Stimulated activated naive CD8-positive, alpha-beta T cell treated with anti-CD3 and anti-CD28 coated beads, Interleukin-15, Interleukin-2, amounts not matched to agents 100 ng/mL and 50 ng/mL, for 24 hours (primary cell): ENCODE data around the gene HSP90AB1.
A peak's percentile ranks its signal among the peaks of the same experiment; 100 is the strongest.

Experiments
- H3K27ac Mint-ChIP-seq: one replicate; pipeline ENCODE4 v1.8.0; 2021; ENCODE audit warnings: mild to moderate bottlenecking, mixed read lengths
- H3K27me3 Mint-ChIP-seq: one replicate; pipeline ENCODE4 v1.8.0; 2021; ENCODE audit warnings: mixed read lengths
- H3K36me3 Mint-ChIP-seq: one replicate; pipeline ENCODE4 v1.8.0; 2021; ENCODE audit warnings: low read depth, mixed read lengths
- H3K4me1 Mint-ChIP-seq: one replicate; pipeline ENCODE4 v1.8.0; 2021; ENCODE audit warnings: low read depth, mixed read lengths
- H3K4me3 Mint-ChIP-seq: one replicate; pipeline ENCODE4 v1.8.0; 2021; ENCODE audit warnings: mild to moderate bottlenecking, mixed read lengths
- H3K9me3 Mint-ChIP-seq: one replicate; pipeline ENCODE4 v1.8.0; 2021; ENCODE audit warnings: mixed read lengths

HSP90AB1 gene

DNA sequence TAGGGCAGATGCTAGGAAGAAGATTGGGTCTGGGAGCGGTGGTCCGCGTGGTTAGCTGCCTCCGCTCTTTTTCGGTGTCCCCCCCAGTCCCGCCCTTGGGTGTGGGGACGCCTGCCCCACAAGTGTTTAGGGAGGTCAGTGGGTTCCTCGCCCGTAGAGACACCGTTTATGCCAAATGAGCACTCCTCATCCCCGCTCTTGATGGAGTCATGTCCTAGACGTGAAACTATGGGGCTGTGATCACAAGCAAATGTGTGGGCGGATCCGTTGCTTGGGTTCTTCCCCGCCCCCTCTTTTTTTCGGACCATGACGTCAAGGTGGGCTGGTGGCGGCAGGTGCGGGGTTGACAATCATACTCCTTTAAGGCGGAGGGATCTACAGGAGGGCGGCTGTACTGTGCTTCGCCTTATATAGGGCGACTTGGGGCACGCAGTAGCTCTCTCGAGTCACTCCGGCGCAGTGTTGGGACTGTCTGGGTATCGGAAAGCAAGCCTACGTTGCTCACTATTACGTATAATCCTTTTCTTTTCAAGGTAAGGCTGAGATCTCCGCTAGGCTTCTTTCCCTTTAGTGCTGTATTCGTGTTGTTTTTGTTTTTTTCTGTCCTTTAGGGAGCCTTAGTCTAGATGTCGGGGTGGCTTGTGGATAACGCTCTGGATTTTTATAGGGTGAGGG is at the start of gene HSP90AB1:
Gene HSP90AB1 (plus strand): TSS at position 439 of the 675 bp plus-strand sequence. CDS start 1,529 bp downstream, outside the sequence.
- peak within 1 kb of the TSS; percentile 100 for H3K27ac Mint-ChIP-seq
- H3K27me3 Mint-ChIP-seq: peaks cover 5% of the 10 kb centered on the region
- no peaks in the 10 kb centered on the region for H3K9me3 Mint-ChIP-seq
- H3K4me1 Mint-ChIP-seq: peaks cover 62% of the 10 kb centered on the region
- H3K4me3 Mint-ChIP-seq: peak within 1 kb of the TSS; percentile 96
- peaks cover 52% of the 10 kb centered on the region for H3K36me3 Mint-ChIP-seq

DNA sequence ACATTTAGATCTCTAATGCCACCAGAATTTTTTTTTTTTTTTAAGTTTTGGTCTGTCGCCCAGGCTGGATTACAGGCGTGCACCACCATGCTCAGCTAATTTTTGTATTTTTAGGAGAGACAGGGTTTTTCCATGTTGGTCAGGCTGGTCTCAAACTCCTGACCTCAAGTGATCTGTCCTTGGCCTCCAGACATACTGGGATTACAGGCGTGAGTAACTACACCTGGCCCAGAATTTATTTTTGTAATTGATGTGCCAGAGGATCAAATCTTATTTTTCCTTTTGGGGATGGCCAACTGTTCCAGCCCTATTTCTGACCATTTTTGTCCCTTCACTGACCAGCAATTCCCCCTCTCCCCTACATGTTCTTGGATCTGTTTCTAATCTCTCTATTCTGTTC is 48.2 kb upstream of the HSP90AB1 start:
- no peak overlapping the region for H3K4me3 Mint-ChIP-seq
- no peaks in the 10 kb centered on the region for H3K36me3 Mint-ChIP-seq
- peaks cover 4% of the 10 kb centered on the region for H3K27me3 Mint-ChIP-seq
- H3K27ac Mint-ChIP-seq: no peak overlapping the region
- H3K9me3 Mint-ChIP-seq: no peaks in the 10 kb centered on the region
- H3K4me1 Mint-ChIP-seq: no peaks in the 10 kb centered on the region

DNA sequence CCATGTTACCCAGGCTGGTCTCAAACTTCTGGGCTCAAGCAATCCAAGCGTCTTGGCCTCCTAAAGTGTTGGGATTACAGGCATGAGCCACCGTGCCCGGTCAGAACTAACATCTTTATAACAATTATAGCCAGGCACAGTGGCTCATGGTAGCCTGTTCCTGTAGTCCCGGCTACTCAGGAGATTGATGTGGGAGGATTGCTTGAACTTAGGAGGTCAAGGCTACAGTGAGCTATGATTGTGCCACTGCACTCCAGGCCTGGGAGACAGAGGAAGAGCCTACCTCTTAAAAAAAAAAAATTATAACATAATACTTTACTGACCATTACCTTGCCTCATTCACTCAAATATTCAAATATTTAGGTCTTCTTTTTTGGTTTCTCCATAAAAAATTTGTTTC is 47.0 kb upstream of the HSP90AB1 start:
- no peak overlapping the region for H3K4me3 Mint-ChIP-seq

DNA sequence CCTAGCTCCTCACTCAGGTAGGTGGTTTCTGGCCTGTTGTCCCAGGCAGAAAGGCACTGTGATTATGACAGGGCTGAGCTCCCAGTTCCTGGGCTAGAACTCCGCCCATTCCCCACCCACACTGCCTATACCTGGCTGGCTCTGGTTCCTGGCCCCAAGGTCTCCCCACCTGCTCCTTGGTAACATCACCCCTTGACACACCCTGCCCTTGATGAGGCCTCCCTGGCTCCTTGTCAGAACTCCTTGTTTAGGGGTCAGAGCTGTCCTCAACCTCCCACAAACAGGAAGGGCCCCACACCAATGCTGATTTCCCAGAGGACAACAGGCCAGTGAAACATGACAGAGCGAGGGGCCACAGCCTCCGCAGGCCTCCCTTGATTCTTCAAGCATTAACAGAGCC is 45.7 kb upstream of the HSP90AB1 start:
- Mint-ChIP-seq H3K4me3 (no peak overlapping the region), H3K9me3 (no peaks in the 10 kb centered on the region), H3K4me1 (no peaks in the 10 kb centered on the region), H3K36me3 (no peaks in the 10 kb centered on the region), H3K27me3 (peaks cover 9% of the 10 kb centered on the region), H3K27ac (no peak overlapping the region)

More for the DNA sequence above, 47.0 kb upstream of the HSP90AB1 start:
- no peak overlapping the region for H3K27ac Mint-ChIP-seq
- no peaks in the 10 kb centered on the region for H3K36me3 Mint-ChIP-seq
- H3K27me3 Mint-ChIP-seq: peaks cover 6% of the 10 kb centered on the region
- H3K9me3 Mint-ChIP-seq: no peaks in the 10 kb centered on the region
- H3K4me1 Mint-ChIP-seq: no peaks in the 10 kb centered on the region

DNA sequence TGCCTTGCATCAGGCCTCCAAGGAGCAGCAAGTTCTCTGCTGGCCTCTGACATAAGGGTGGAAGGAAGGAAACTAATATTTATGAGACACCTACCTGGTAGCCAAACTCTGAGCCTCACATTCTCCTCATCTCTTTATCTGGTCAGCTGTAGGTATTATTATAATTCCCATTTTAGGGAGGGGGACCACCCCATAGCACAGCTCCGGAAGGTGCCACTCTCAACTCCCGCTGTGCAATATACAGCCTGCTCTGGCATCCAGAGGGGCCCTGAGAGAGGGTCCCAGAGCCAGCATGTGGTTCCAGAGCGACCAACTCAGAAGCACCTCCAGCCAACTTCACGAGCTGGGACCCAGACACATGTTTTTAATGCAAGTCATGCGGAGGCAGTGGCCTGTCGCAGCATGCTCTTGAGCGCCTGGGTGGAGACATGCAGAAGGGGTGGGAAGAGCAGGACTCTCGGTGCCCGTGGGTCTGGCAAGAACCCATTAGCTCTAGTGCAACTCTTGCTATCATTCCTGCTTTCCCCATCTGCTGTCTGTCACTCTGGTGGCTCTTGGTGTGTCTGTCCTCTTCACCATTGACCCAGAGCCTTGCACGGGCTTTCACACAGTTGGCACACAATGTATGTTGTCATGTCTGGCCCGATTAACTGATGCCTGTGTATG is 45.1 kb upstream of the HSP90AB1 start:
- H3K27me3 Mint-ChIP-seq: peaks cover 9% of the 10 kb centered on the region
- no peaks in the 10 kb centered on the region for H3K9me3 Mint-ChIP-seq

DNA sequence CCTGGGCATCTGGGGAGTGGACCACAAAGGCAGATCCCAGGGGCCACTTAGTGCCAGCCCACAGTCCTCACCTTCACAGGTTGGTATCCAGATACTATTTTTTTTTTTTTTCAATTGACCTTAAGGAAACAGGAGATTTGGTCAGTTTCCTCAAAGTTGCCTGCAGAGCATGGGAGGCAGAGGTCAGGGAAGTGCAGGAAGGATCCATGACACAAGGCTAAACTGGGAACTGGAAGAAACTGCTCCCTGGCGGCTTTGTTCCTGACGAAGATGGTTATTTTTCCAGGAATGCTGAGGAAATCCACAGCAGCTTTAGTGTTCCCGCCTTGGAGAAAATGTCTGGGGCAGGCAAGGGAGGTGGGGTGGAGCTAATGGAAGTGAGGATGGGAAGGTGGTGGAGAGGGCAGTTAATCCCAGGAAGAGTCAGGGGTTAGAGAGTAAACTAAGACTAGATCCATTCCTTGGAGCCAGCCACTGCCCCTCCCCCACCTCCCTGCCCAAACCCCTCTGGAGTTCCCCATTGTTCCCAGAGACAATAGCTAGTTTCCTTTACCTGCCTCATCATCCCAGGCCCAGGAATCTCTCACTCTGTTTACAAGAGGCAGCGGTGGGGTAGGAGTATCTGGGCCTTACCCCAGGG is 44.4 kb upstream of the HSP90AB1 start:
- peaks cover 9% of the 10 kb centered on the region for H3K27me3 Mint-ChIP-seq
- no peaks in the 10 kb centered on the region for H3K36me3 Mint-ChIP-seq
- H3K9me3 Mint-ChIP-seq: no peaks in the 10 kb centered on the region
- H3K27ac Mint-ChIP-seq: no peak overlapping the region
- H3K4me3 Mint-ChIP-seq: no peak overlapping the region
- H3K4me1 Mint-ChIP-seq: no peaks in the 10 kb centered on the region

More for the DNA sequence above, 45.1 kb upstream of the HSP90AB1 start:
- Mint-ChIP-seq H3K4me3 (no peak overlapping the region), H3K27ac (no peak overlapping the region), H3K4me1 (no peaks in the 10 kb centered on the region), H3K36me3 (no peaks in the 10 kb centered on the region)

DNA sequence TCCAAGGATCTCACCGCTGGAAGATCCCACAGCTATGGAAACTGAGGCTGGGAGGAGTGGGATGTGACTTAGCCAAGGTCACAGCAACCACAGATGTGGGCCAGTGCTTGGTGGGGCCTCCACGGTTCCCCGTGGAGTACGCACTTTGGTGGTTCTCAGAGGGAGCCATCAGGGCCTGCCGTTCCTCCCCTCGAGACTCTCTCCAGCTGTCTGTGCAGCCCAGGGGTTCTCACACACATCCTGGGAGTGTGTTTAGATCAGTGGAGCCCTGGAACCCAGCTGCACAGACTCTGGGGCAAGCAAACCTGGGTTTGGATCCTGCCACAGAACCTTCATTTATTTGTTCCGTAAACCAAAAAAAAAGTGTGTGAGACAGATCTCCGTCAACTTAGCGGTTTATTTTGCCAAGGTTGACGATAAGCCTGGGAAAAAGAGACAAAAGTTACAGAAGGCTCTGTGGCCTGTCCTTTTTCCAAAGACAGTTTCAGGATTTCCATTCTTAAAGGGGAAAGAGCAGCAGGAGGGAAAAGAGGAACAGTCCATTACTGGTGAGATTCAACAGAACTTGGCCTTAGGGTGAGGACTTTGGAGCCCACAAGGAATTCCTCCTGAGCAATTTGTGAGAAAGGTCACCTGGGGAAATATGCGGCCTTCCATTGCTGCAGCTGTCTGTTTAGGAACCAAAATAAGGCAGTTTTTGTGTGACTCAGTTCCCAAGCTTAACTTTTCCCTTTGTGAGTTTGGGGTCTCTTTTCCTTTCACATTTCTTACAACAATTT is 43.7 kb upstream of the HSP90AB1 start:
- Mint-ChIP-seq H3K27ac (no peak overlapping the region), H3K27me3 (peaks cover 9% of the 10 kb centered on the region), H3K4me3 (no peak overlapping the region), H3K9me3 (no peaks in the 10 kb centered on the region), H3K4me1 (no peaks in the 10 kb centered on the region), H3K36me3 (no peaks in the 10 kb centered on the region)

DNA sequence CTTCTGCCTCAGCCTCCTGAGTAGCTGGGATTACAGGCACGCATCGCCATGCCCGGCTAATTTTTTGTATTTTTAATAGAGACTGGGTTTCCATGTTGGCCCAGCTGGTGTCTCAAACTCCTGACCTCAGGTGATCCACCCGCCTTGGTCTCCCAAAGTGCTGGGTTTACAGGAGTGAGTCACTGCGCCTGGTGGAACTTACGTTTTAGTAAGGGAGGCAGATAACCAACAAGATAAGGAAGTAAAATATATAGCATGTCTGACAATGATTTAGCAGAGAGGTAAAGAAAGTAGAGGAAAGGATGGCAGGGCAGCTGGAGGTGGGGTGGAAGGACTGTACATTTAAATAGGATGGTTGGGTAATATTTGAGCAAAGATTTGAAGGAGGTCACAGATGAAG is 42.9 kb upstream of the HSP90AB1 start:
- no peak overlapping the region for H3K27ac Mint-ChIP-seq

DNA sequence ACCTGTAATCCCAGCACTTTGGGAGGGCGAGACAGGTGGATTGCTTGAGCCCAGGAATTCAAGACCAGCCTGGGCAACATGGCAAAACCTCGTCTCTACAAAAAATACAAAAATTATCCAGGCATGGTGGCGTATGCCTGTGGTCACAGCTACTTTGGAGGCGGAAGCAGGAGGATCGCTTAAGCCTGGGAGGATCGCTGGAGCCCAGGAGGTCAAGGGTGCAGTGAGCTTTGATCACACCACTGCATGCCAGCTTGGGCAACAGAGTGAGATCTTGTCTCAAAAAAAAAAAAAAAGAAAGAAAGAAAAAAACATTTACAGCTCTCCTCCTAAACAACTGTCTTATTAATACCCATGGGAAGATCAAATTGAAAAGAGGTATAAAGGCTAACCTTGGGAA is 38.9 kb upstream of the HSP90AB1 start:
- H3K4me1 Mint-ChIP-seq: no peaks in the 10 kb centered on the region
- peaks cover 5% of the 10 kb centered on the region for H3K27me3 Mint-ChIP-seq
- no peaks in the 10 kb centered on the region for H3K9me3 Mint-ChIP-seq
- no peaks in the 10 kb centered on the region for H3K36me3 Mint-ChIP-seq
- H3K4me3 Mint-ChIP-seq: no peak overlapping the region
- no peak overlapping the region for H3K27ac Mint-ChIP-seq

More for the DNA sequence above, 42.9 kb upstream of the HSP90AB1 start:
- no peaks in the 10 kb centered on the region for H3K9me3 Mint-ChIP-seq
- H3K4me3 Mint-ChIP-seq: no peak overlapping the region
- no peaks in the 10 kb centered on the region for H3K4me1 Mint-ChIP-seq
- H3K36me3 Mint-ChIP-seq: no peaks in the 10 kb centered on the region
- peaks cover 9% of the 10 kb centered on the region for H3K27me3 Mint-ChIP-seq

DNA sequence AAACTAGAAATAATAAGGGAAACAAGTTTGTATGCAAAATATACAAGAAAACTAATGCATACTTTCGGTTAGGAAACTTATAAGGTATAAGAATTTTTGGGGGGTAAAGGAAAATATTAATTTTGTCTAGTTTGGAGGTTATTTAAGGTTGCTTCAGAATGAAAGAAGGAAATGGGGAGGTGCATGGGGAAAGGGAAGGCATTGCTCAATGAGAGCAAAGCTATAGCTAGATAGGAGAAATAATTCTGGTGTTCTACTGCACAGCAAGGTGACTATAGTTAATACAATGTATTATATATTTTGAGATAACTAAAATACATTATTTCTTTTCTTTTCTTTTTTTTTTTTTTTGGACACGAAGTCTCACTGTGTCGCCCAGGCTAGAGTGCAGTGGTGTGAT is 35.6 kb upstream of the HSP90AB1 start:
- no peaks in the 10 kb centered on the region for H3K9me3 Mint-ChIP-seq
- H3K36me3 Mint-ChIP-seq: no peaks in the 10 kb centered on the region
- H3K4me3 Mint-ChIP-seq: no peak overlapping the region
- no peak overlapping the region for H3K27ac Mint-ChIP-seq
- no peaks in the 10 kb centered on the region for H3K4me1 Mint-ChIP-seq
- H3K27me3 Mint-ChIP-seq: no peaks in the 10 kb centered on the region

DNA sequence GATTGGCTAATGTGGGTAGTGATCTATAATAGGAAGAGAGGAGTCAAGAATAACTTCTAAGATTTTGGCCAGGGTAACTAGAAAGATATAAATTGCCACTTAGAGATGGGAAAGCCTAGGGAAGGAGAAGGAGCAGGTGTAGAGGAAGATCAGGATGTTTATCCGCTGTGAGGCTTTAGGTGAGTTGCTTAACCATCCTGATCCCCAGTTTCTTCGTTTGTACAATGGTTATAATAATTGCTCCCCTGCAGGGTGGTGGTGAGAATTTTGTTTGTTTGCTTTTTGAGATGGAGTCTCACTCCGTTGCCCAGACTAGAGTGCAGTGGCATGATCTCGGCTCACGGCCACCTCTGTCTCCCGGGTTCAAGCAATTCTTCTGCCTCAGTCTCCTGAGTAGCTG is 32.6 kb upstream of the HSP90AB1 start:
- no peak overlapping the region for H3K4me3 Mint-ChIP-seq
- no peak overlapping the region for H3K27ac Mint-ChIP-seq
- H3K27me3 Mint-ChIP-seq: no peaks in the 10 kb centered on the region
- H3K36me3 Mint-ChIP-seq: no peaks in the 10 kb centered on the region
- H3K9me3 Mint-ChIP-seq: no peaks in the 10 kb centered on the region
- H3K4me1 Mint-ChIP-seq: peaks cover 11% of the 10 kb centered on the region

DNA sequence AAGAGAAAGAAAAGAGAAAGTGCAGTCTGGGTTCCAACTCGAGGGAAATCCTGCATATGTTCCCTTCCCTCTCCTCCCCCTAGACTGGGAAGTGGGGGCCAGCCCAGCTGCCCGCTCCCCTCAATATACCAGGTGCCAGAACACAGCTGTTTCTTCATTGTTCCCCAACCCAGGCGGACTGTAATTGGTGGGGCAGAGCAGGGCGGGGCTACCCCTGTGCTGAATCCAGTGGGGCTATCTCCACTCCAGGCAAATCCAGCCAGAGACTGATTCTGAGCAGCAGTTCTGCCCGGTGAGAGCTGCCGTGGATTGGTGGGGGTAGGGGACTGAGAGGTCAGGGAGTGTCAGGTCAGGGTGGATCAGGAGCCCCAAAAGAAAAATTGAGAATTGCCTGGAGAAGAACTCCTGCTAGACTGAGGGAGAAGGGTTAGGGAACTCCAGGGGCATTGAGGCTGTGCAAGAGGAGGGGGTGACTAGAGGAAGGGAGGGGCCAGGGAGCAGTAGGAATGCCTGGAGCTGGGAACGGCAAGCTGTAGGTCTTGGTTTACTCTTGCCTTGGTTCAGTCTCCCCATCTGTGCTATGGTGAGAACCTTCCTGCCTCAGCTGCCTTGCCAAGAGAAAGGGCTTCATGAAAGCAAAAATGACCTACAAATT is 30.1 kb upstream of the HSP90AB1 start, which contains the start of gene MYMX:
Gene MYMX (plus strand): TSS at position 250 of the 655 bp plus-strand sequence. CDS start 546 bp downstream, outside the sequence.
- H3K27me3 Mint-ChIP-seq: no peaks in the 10 kb centered on the region
- peaks cover 28% of the 10 kb centered on the region for H3K4me1 Mint-ChIP-seq
- no peaks in the 10 kb centered on the region for H3K36me3 Mint-ChIP-seq
- H3K4me3 Mint-ChIP-seq: no peak within 1 kb of the TSS
- H3K27ac Mint-ChIP-seq: no peak within 1 kb of the TSS
- H3K9me3 Mint-ChIP-seq: no peaks in the 10 kb centered on the region

DNA sequence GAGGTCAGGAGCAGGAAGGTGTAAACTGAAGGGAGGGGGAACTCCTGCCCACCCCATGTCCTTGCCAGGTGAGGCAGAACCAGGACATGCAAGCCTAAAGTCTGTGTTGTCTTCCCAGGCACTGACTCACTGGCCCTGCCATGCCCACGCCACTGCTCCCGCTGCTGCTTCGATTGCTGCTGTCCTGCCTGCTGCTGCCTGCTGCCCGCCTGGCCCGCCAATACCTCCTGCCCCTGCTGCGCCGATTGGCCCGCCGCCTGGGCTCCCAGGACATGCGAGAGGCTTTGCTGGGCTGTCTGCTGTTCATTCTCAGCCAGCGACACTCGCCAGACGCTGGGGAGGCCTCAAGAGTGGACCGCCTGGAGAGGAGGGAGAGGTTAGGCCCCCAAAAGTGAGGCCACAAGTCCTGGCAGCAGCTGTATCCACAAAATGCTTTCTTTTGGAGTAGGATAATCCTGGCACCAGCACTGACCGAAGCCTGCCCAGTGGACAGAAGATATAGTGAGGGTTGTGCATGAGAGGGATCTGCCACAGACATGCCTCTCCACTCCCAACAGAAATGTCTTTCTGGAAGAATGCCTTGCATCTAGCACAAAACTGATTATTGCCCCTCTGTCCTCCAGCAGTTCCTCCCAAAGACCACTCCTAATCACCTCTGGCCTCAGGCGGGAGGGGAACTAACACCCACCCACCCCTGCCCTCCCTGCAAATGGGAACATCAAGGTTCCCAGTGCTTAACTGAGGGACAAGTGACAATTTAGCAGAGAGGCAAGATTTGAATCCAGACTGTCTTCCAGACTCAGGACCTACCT is 29.4 kb upstream of the HSP90AB1 start:
- Mint-ChIP-seq H3K36me3 (no peaks in the 10 kb centered on the region), H3K4me1 (peaks cover 35% of the 10 kb centered on the region), H3K9me3 (no peaks in the 10 kb centered on the region), H3K27ac (no peak overlapping the region), H3K4me3 (no peak overlapping the region), H3K27me3 (no peaks in the 10 kb centered on the region)
